IMR-90 (cell line): Measurements from ENCODE around the gene OR5L1. TPM values are rescaled to one million over a fixed set of nuclear protein-coding genes. Genes with fewer than 3 reads are reported as not detected.

ENCODE experiments used
- ATAC-seq: fragments of 200-7000 bp; cut with Tn5 transposase; 2 replicates; pipeline ENCODE4 v1.9.1; 2020; ENCODE audit warnings: low read depth, mild to moderate bottlenecking, moderate library complexity
- BruUV-seq: library from RNA; stranded (reverse); fragments of 400-500 nt; replicated peaks from 2 replicates; lab custom pipeline; 2021; lab: Mats Ljungman, UMichigan
- CTCF ChIA-PET: fragments of 300-600 bp; formaldehyde crosslinking; extraction: SDS; loops from one replicate; lab custom pipeline; 2021; ENCODE audit warnings: antibody characterized with exemption; lab: Yijun Ruan, JAX
- POLR2A ChIA-PET: fragments of 300-600 bp; sonication (Branson Sonifier 250); formaldehyde crosslinking; loops from one replicate; lab custom pipeline; 2022; ENCODE audit warnings: antibody characterized with exemption; ENCODE audit not compliant: unreplicated experiment; lab: Charles Lee
- DNase-seq: peaks from one replicate; pipeline ENCODE4 v3.0.0; 2013
- H2AFZ ChIP-seq: replicated peaks from 2 replicates; pipeline ENCODE3; 2013; ENCODE audit warnings: low read length, mild to moderate bottlenecking; ENCODE audit not compliant: poor library complexity
- H2AK5ac ChIP-seq: 2 replicates; pipeline ENCODE4 v1.6.1; 2013; ENCODE audit warnings: low read depth, low read length, inconsistent platforms
- H2AK9ac ChIP-seq: replicated peaks from 2 replicates; pipeline ENCODE3; 2013; ENCODE audit warnings: mild to moderate bottlenecking, low read depth, low read length, moderate library complexity; ENCODE audit not compliant: poor library complexity
- H2BK120ac ChIP-seq: 2 replicates; pipeline ENCODE4 v1.6.1; 2013; ENCODE audit warnings: low read depth, low read length, inconsistent platforms
- H2BK15ac ChIP-seq: 3 replicates; pipeline ENCODE4 v1.6.1; 2013; ENCODE audit warnings: low read depth, low read length, inconsistent platforms
- H2BK20ac ChIP-seq: 2 replicates; pipeline ENCODE4 v1.6.1; 2013; ENCODE audit warnings: low read depth, mild to moderate bottlenecking, inconsistent platforms, low read length, moderate library complexity
- H2BK5ac ChIP-seq: 2 replicates; pipeline ENCODE4 v1.6.1; 2013; ENCODE audit warnings: mild to moderate bottlenecking, low read depth, low read length, inconsistent platforms; ENCODE audit not compliant: poor library complexity, severe bottlenecking
- H3K14ac ChIP-seq: replicated peaks from 2 replicates; pipeline ENCODE4 v1.6.1; 2013; ENCODE audit warnings: low read depth, low read length, inconsistent platforms
- H3K18ac ChIP-seq: 2 replicates; pipeline ENCODE4 v1.6.1; 2013; ENCODE audit warnings: low read depth, low read length, control low read depth
- H3K23ac ChIP-seq: 2 replicates; pipeline ENCODE4 v1.6.1; 2013; ENCODE audit warnings: low read depth, low read length, inconsistent platforms
- H3K27ac ChIP-seq: 2 replicates; pipeline ENCODE4 v1.5.1; 2013; ENCODE audit warnings: mild to moderate bottlenecking, control low read depth, low read length; ENCODE audit not compliant: insufficient read depth
- H3K27me3 ChIP-seq: 2 replicates; pipeline ENCODE4 v1.6.1; 2013; ENCODE audit warnings: low read length; ENCODE audit not compliant: control insufficient read depth, insufficient read depth
- H3K36me3 ChIP-seq: 2 replicates; pipeline ENCODE4 v1.6.1; 2013; ENCODE audit warnings: low read length, mixed read lengths; ENCODE audit not compliant: control insufficient read depth, insufficient read depth
- H3K4ac ChIP-seq: 2 replicates; pipeline ENCODE4 v1.6.1; 2013; ENCODE audit warnings: low read depth, low read length, inconsistent platforms
- H3K4me1 ChIP-seq: 2 replicates; pipeline ENCODE4 v1.6.1; 2013; ENCODE audit warnings: low read length, mixed read lengths; ENCODE audit not compliant: control insufficient read depth, insufficient read depth
- H3K4me2 ChIP-seq: 2 replicates; pipeline ENCODE4 v1.6.1; 2013; ENCODE audit warnings: low read depth, mild to moderate bottlenecking, control low read depth, low read length, moderate library complexity
- H3K4me3 ChIP-seq: 2 replicates; pipeline ENCODE4 v1.5.1; 2013; ENCODE audit warnings: low read depth, mild to moderate bottlenecking, control low read depth, low read length, moderate library complexity; ENCODE audit not compliant: insufficient read depth
- H3K56ac ChIP-seq: 2 replicates; pipeline ENCODE4 v1.6.1; 2013; ENCODE audit warnings: low read length, inconsistent platforms; ENCODE audit not compliant: insufficient read depth; ENCODE audit errors: extremely low read depth
- H3K79me1 ChIP-seq, 2 experiments: 2 replicates each; pipeline ENCODE4 v1.6.1; 2013; ENCODE audit warnings: low read length in 2 of 2, inconsistent platforms in 1 of 2, low read depth in 1 of 2
- H3K9ac ChIP-seq: 2 replicates; pipeline ENCODE4 v1.6.1; 2013; ENCODE audit warnings: low read depth, low read length, control low read depth
- H3K9me1 ChIP-seq: 2 replicates; pipeline ENCODE4 v1.6.1; 2013; ENCODE audit warnings: low read length, inconsistent platforms; ENCODE audit not compliant: insufficient read depth
- H3K9me3 ChIP-seq: 2 replicates; pipeline ENCODE4 v1.6.1; 2013; ENCODE audit warnings: low read length; ENCODE audit not compliant: control insufficient read depth, insufficient read depth
- H4K20me1 ChIP-seq: 2 replicates; pipeline ENCODE4 v1.6.1; 2013; ENCODE audit warnings: low read length, inconsistent platforms; ENCODE audit not compliant: insufficient read depth
- H4K5ac ChIP-seq: 2 replicates; pipeline ENCODE4 v1.6.1; 2013; ENCODE audit warnings: mild to moderate bottlenecking, low read depth, low read length, control low read depth
- H4K8ac ChIP-seq, 2 experiments: 2 replicates each; pipeline ENCODE4 v1.6.1; 2013; ENCODE audit warnings: low read depth in 2 of 2, low read length in 2 of 2, control low read depth in 1 of 2, inconsistent platforms in 1 of 2
- H4K91ac ChIP-seq: 2 replicates; pipeline ENCODE4 v1.6.1; 2013; ENCODE audit warnings: low read depth, low read length, inconsistent platforms; ENCODE audit not compliant: insufficient read depth
- BHLHE40 ChIP-seq: fragments of 150-350 bp; IDR thresholded peaks from 2 replicates; pipeline ENCODE4 v1.6.1; 2016; ENCODE audit warnings: mild to moderate bottlenecking, low read depth, low read length
- CEBPB ChIP-seq: IDR thresholded peaks from 2 replicates; pipeline ENCODE4 v1.6.1; 2012; ENCODE audit warnings: low read depth, low read length, improper control_type of control experiment
- CHD1 ChIP-seq: IDR thresholded peaks from 2 replicates; pipeline ENCODE4 v1.6.1; 2012; ENCODE audit warnings: low read depth, low read length, improper control_type of control experiment
- FOS ChIP-seq: fragments of 150-350 bp; IDR thresholded peaks from 2 replicates; pipeline ENCODE4 v1.6.1; 2016; ENCODE audit warnings: low read depth, low read length
- MAFK ChIP-seq: IDR thresholded peaks from 2 replicates; pipeline ENCODE4 v1.6.1; 2012; ENCODE audit warnings: low read depth, low read length, improper control_type of control experiment
- MAZ ChIP-seq: IDR thresholded peaks from 2 replicates; pipeline ENCODE4 v1.6.1; 2012; ENCODE audit warnings: low read depth, mild to moderate bottlenecking, low read length, improper control_type of control experiment, moderate library complexity, borderline replicate concordance
- MXI1 ChIP-seq: IDR thresholded peaks from 2 replicates; pipeline ENCODE4 v1.6.1; 2012; ENCODE audit warnings: low read depth, mild to moderate bottlenecking, low read length, moderate library complexity, borderline replicate concordance
- POLR2A ChIP-seq: IDR thresholded peaks from 2 replicates; pipeline ENCODE4 v1.6.1; 2012; ENCODE audit warnings: mild to moderate bottlenecking, low read depth, low read length
- RAD21 ChIP-seq: IDR thresholded peaks from 2 replicates; pipeline ENCODE4 v1.6.1; 2012; ENCODE audit warnings: low read length, improper control_type of control experiment
- RCOR1 ChIP-seq: IDR thresholded peaks from 2 replicates; pipeline ENCODE4 v1.6.1; 2012; ENCODE audit warnings: mild to moderate bottlenecking, low read length, improper control_type of control experiment; ENCODE audit not compliant: insufficient replicate concordance
- RFX5 ChIP-seq: IDR thresholded peaks from 2 replicates; pipeline ENCODE4 v1.8.0; 2012; ENCODE audit warnings: low read depth, mild to moderate bottlenecking, low read length, moderate library complexity
- SMC3 ChIP-seq: fragments of 150-350 bp; IDR thresholded peaks from 2 replicates; pipeline ENCODE4 v1.6.1; 2016; ENCODE audit warnings: low read depth, mild to moderate bottlenecking, antibody characterized with exemption, low read length, moderate library complexity
- WGBS, 2 experiments: methylation state at CpG; one replicate each; pipeline versions ENCODE4 v1.1.5 to v1.1.7; 2013; ENCODE audit warnings: missing lambda C conversion rate in 2 of 2; ENCODE audit not compliant: insufficient read length in 1 of 2; ENCODE audit errors: extremely low coverage in 2 of 2; 5-methylcytosine and 5-hydroxymethylcytosine counted together
- dilution Hi-C: fragments of 300-500 bp; cut with HindIII; formaldehyde crosslinking; loops from one replicate; pipeline ENCODE4 v1.14.3; 2018; ENCODE audit warnings: low sequenced_read_pairs; ENCODE audit not compliant: unreplicated experiment
- in situ Hi-C: fragments of 300-500 bp; cut with MboI; formaldehyde crosslinking; loops from 3 replicates; pipeline ENCODE4 v1.14.3; 2019; ENCODE audit warnings: low sequenced_read_pairs, inconsistent platforms, mixed read lengths
- intact Hi-C: fragments of 100-400 bp; cut with micrococcal nuclease; formaldehyde crosslinking; loops from 2 replicates; pipeline ENCODE4 v1.10.0; 2022
- polyA plus RNA-seq, 3 experiments: library from polyadenylated mRNA; depleted of rRNA; stranded (reverse); fragments of >200 nt; gene quantifications; 2 replicates each; pipeline ENCODE4 v1.2.3, GENCODE V29; 2012; ENCODE audit warnings: low replicate concordance in 1 of 3
- total RNA-seq: library from RNA; depleted of rRNA; stranded (reverse); fragments of >200 nt; gene quantifications from 2 replicates; pipeline ENCODE4 v1.2.3, GENCODE V29; 2012
- TF ChIP-seq, protein P1 (sequence below): fragments of 150-350 bp; IDR thresholded peaks from 2 replicates; pipeline ENCODE4 v1.6.1; 2016; ENCODE audit warnings: low read depth, mild to moderate bottlenecking, low read length, moderate library complexity, borderline replicate concordance
- TF ChIP-seq, protein P2 (sequence below): conservative IDR thresholded peaks from 2 replicates; pipeline ENCODE4 v1.5.1; 2012; ENCODE audit warnings: mild to moderate bottlenecking, low read depth, low read length, improper control_type of control experiment
- TF ChIP-seq, protein P3 (sequence below): fragments of 150-350 bp; IDR thresholded peaks from 2 replicates; pipeline ENCODE4 v1.6.1; 2017; ENCODE audit warnings: mild to moderate bottlenecking, antibody characterized with exemption, low read length, low read depth

Gene OR5L1
- total and polyA plus RNA-seq, 2 of the 4 experiments (the other 2 are of a cell fraction), result not detected

DNA sequence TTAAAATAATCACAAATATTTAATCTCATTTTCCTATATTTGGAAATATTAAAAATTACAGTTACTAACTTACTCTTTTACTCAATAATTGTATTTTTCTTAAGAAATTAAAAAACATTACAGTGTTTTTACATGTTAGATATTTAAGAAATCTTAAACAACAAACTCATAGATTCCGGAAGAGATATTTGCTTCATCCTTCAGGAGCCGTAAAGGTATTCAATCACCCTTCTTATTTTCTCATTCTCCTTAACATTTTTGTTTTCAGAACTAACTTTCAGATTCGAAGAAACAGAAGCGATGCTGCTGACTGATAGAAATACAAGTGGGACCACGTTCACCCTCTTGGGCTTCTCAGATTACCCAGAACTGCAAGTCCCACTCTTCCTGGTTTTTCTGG, 8.2 kb downstream of the OR5L1 start, which contains the start of gene OR5D18:
Gene OR5D18, plus strand, starts transcription at position 301 of the 400 bp plus-strand sequence. Its CDS starts 0 bp downstream, at position 301.
- H3K4me2 ChIP-seq, result no peak within 1 kb of the TSS
- H2AK9ac ChIP-seq, result no peak within 1 kb of the TSS
- no peak within 1 kb of the TSS for H3K56ac ChIP-seq
- ATAC-seq (no peak), DNase-seq (no peak)
- POLR2A ChIA-PET, result no interaction called here
- H3K18ac ChIP-seq, result no peak within 1 kb of the TSS
- no peak within 1 kb of the TSS for H2BK5ac ChIP-seq
- no peaks in the 10 kb centered on the region for H4K20me1 ChIP-seq
- H3K27me3 ChIP-seq, result no peaks in the 10 kb centered on the region
- H4K5ac ChIP-seq, result no peak within 1 kb of the TSS
- no peak within 1 kb of the TSS for H3K4ac ChIP-seq
- intact Hi-C loops, result no loop called here
- dilution Hi-C loops, result no loop called here
- no peaks in the 10 kb centered on the region for H3K79me1 ChIP-seq
- no peak within 1 kb of the TSS for H3K23ac ChIP-seq
- H4K91ac ChIP-seq, result no peak within 1 kb of the TSS
- no peak within 1 kb of the TSS for H4K8ac ChIP-seq
- no peak within 1 kb of the TSS for H3K14ac ChIP-seq
- peaks cover 4% of the 10 kb centered on the region for H3K9me3 ChIP-seq
- H3K4me3 ChIP-seq, result no peak within 1 kb of the TSS
- H3K36me3 ChIP-seq, result no peaks in the 10 kb centered on the region
- H2AK5ac ChIP-seq, result no peak within 1 kb of the TSS
- H3K9me1 ChIP-seq, result no peaks in the 10 kb centered on the region
- no peak within 1 kb of the TSS for H3K27ac ChIP-seq
- H3K4me1 ChIP-seq, result no peaks in the 10 kb centered on the region
- TF ChIP-seq RFX5, result no peak
- no peak for TF ChIP-seq FOS
- no peak for TF ChIP-seq MAFK
- TF ChIP-seq, protein P1, sequence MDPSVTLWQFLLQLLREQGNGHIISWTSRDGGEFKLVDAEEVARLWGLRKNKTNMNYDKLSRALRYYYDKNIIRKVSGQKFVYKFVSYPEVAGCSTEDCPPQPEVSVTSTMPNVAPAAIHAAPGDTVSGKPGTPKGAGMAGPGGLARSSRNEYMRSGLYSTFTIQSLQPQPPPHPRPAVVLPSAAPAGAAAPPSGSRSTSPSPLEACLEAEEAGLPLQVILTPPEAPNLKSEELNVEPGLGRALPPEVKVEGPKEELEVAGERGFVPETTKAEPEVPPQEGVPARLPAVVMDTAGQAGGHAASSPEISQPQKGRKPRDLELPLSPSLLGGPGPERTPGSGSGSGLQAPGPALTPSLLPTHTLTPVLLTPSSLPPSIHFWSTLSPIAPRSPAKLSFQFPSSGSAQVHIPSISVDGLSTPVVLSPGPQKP, result no peak
- TF ChIP-seq RCOR1, result no peak
- TF ChIP-seq, protein P2, sequence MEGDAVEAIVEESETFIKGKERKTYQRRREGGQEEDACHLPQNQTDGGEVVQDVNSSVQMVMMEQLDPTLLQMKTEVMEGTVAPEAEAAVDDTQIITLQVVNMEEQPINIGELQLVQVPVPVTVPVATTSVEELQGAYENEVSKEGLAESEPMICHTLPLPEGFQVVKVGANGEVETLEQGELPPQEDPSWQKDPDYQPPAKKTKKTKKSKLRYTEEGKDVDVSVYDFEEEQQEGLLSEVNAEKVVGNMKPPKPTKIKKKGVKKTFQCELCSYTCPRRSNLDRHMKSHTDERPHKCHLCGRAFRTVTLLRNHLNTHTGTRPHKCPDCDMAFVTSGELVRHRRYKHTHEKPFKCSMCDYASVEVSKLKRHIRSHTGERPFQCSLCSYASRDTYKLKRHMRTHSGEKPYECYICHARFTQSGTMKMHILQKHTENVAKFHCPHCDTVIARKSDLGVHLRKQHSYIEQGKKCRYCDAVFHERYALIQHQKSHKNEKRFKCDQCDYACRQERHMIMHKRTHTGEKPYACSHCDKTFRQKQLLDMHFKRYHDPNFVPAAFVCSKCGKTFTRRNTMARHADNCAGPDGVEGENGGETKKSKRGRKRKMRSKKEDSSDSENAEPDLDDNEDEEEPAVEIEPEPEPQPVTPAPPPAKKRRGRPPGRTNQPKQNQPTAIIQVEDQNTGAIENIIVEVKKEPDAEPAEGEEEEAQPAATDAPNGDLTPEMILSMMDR, result no peak
- no peak for TF ChIP-seq SMC3
- no peak for TF ChIP-seq RAD21
- no peak for TF ChIP-seq POLR2A
- TF ChIP-seq, protein P3, sequence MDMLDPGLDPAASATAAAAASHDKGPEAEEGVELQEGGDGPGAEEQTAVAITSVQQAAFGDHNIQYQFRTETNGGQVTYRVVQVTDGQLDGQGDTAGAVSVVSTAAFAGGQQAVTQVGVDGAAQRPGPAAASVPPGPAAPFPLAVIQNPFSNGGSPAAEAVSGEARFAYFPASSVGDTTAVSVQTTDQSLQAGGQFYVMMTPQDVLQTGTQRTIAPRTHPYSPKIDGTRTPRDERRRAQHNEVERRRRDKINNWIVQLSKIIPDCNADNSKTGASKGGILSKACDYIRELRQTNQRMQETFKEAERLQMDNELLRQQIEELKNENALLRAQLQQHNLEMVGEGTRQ, result no peak
- TF ChIP-seq BHLHE40, result no peak
- TF ChIP-seq MAZ, result no peak
- no peak for TF ChIP-seq MXI1
- TF ChIP-seq CHD1, result no peak
- TF ChIP-seq CEBPB, result no peak
- H2BK120ac ChIP-seq, result no peak within 1 kb of the TSS
- in situ Hi-C loops, result no loop called here
- no TSS peak for BruUV-seq
- H2BK20ac ChIP-seq, result no peak within 1 kb of the TSS
- H3K9ac ChIP-seq, result no peak within 1 kb of the TSS
- CTCF ChIA-PET, result no interaction called here
- no peak within 1 kb of the TSS for H2BK15ac ChIP-seq
- H2AFZ ChIP-seq, result no peak within 1 kb of the TSS
- 30% methylated on average over 2 of the region's 5 CpGs; no CpG with 5 or more reads in 1 of the 2 experiments for whole genome bisulfite sequencing, 2 experiments
